SK-N-MC (cell line): ENCODE measurements around the gene ATPAF1.

Experiments used
- EZH2 ChIP-seq: fragments of 200-600 bp; sonication (generic); IDR thresholded peaks from one replicate; pipeline ENCODE4 v1.6.1; 2017; ENCODE audit warnings: antibody characterized with exemption
- POLR2AphosphoS5 ChIP-seq: IDR thresholded peaks from 2 replicates; pipeline ENCODE4 v1.6.1; 2012; ENCODE audit warnings: mild to moderate bottlenecking, low read depth, low read length, borderline replicate concordance

DNA sequence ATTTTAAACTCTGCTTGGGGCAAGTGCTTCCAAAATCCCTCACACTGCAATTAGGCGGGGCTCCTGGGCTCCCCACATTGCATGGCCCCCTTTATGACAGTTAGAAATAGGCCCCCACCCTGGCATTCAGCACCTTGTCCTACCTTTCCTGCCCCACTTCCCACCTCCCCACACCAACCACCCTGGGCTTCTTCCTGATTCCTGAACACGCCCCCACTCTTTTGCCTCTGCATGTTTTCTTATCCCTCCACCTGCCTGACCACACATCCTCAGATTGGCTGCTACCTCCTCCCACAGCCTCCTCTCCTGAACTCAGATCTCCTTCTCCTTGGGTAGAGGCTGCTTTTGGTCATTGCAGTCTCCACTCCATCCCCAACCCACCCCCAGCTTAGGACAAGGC is 53.1 kb downstream of the ATPAF1 start:
- TF ChIP-seq EZH2 (no peak), POLR2AphosphoS5 (no peak)
